A673 (cell line): ENCODE data around the gene LTBR. TPM values are rescaled to one million over a fixed set of nuclear protein-coding genes. Genes with fewer than 3 reads are reported as not detected.

Experiments
- BruUV-seq: library from RNA; stranded (reverse); fragments of 400-500 nt; replicated peaks from 2 replicates; lab custom pipeline; 2021; lab: Mats Ljungman, UMichigan
- CTCF ChIA-PET: fragments of 300-600 bp; sonication (Branson Sonifier 250); formaldehyde crosslinking; loops from one replicate; lab custom pipeline; 2022; ENCODE audit warnings: antibody characterized with exemption; lab: Charles Lee
- POLR2A ChIA-PET: fragments of 300-600 bp; sonication (Branson Sonifier 250); formaldehyde crosslinking; loops from one replicate; lab custom pipeline; 2022; ENCODE audit warnings: antibody characterized with exemption; ENCODE audit not compliant: low non-redundant PET; lab: Charles Lee
- DNase-seq: peaks from one replicate; pipeline ENCODE4 v3.0.0-alpha.2; 2015; ENCODE audit warnings: low spot score
- H3K27ac ChIP-seq: fragments of 200-600 bp; sonication (generic); 2 replicates; pipeline ENCODE4 v1.5.1; 2016; ENCODE audit warnings: mixed run types, low read depth, mild to moderate bottlenecking, mixed read lengths, antibody characterized with exemption, low read length; ENCODE audit not compliant: poor library complexity, severe bottlenecking
- H3K27me3 ChIP-seq: fragments of 200-600 bp; sonication (generic); replicated peaks from 2 replicates; pipeline ENCODE4 v1.6.1; 2017; ENCODE audit warnings: mixed run types, low read depth, mild to moderate bottlenecking, mixed read lengths, antibody characterized with exemption, low read length; ENCODE audit not compliant: insufficient read depth, poor library complexity
- H3K36me3 ChIP-seq: fragments of 200-600 bp; sonication (generic); 2 replicates; pipeline ENCODE4 v1.6.1; 2016; ENCODE audit warnings: mixed run types, mild to moderate bottlenecking, mixed read lengths, antibody characterized with exemption, low read length; ENCODE audit not compliant: insufficient read depth, poor library complexity, severe bottlenecking
- H3K4me1 ChIP-seq: fragments of 200-600 bp; sonication (generic); 2 replicates; pipeline ENCODE4 v1.6.1; 2017; ENCODE audit warnings: mixed run types, mild to moderate bottlenecking, mixed read lengths, antibody characterized with exemption, low read length; ENCODE audit not compliant: insufficient read depth, poor library complexity, severe bottlenecking
- H3K4me3 ChIP-seq: fragments of 200-600 bp; sonication (generic); 2 replicates; pipeline ENCODE4 v1.5.1; 2016; ENCODE audit warnings: low read depth, mixed run types, mild to moderate bottlenecking, mixed read lengths, low read length; ENCODE audit not compliant: poor library complexity, severe bottlenecking
- H3K9me3 ChIP-seq: fragments of 200-600 bp; sonication (generic); 2 replicates; pipeline ENCODE4 v1.6.1; 2016; ENCODE audit warnings: mixed run types, low read depth, mild to moderate bottlenecking, mixed read lengths, antibody characterized with exemption, low read length; ENCODE audit not compliant: poor library complexity, severe bottlenecking
- EZH2 ChIP-seq: fragments of 200-600 bp; sonication (generic); IDR thresholded peaks from 2 replicates; pipeline ENCODE4 v1.6.1; 2017; ENCODE audit warnings: borderline replicate concordance, low read depth, mild to moderate bottlenecking, mixed read lengths, antibody characterized with exemption, low read length; ENCODE audit not compliant: poor library complexity, severe bottlenecking
- intact Hi-C: fragments of 100-400 bp; cut with micrococcal nuclease; formaldehyde crosslinking; loops from one replicate; pipeline ENCODE4 v1.10.0; 2022; ENCODE audit not compliant: unreplicated experiment
- total RNA-seq: library from RNA; stranded (reverse); gene quantifications from 2 replicates; pipeline ENCODE4 v1.2.3, GENCODE V29; 2021
- TF ChIP-seq, protein P1 (sequence below): fragments of 300-800, 200-600 bp; sonication (generic); conservative IDR thresholded peaks from 2 replicates; pipeline ENCODE4 v1.5.1; 2017; ENCODE audit warnings: low read depth, mild to moderate bottlenecking, antibody characterized with exemption, low read length, moderate library complexity, mixed read lengths

Gene LTBR
- total RNA-seq, 1 experiment from 2014 or later, result 27.5 TPM

DNA sequence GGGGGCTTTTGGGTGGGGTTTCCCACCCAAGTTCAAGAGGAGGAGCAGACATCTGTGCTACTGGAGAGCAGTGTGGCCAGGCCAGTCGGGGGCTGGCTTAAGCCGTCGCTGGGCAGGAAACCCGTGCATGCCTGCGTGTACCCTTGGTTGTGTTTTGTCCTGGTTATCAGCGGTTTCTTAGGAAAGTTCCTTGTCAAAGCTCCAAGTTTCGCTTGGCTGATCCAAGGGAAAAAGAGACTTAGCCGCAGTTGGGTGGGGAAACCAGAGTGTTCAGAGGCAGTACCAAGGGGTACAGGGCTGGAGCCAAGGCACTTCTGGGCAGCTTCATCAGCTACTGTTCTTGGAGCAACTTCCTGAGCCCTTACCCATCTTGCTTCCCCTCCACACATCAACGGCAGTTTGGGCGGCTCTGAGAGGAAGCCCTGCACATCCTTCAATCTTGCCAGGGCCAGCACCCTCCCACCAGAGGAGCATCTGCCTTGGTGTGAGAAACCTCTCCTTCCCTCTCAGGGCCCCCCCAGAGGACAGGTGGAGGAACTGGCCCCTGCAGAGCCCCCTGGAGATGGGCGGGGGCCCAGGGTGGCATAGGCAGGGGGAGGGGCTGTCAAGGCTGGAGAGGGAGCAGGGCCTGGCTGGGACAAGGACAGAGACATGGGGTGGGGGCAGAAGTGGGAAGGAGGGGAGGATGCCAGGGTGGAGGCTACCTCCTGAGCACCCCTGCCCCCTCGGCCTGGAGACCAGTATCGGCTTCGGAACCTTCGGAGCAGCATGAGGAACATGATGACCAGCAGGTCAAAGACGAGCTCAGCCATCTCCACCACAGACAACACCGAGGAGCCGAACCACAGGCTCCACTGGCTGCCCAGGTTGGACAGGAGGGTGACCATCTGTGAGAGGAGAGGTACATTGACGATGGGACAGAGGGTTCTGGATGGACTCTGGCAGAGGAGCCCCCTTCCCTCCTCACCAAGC, 36.3 kb upstream of the LTBR start:
- ChIA-PET CTCF (no interaction called here), POLR2A (no interaction called here)
- H3K9me3 ChIP-seq, result no peaks in the 10 kb centered on the region
- intact Hi-C loops, result no loop called here
- BruUV-seq, result no TSS peak
- H3K27me3 ChIP-seq, result no peaks in the 10 kb centered on the region
- H3K36me3 ChIP-seq, result no peaks in the 10 kb centered on the region
- peaks cover 1% of the 10 kb centered on the region for H3K4me1 ChIP-seq
- no peak overlapping the region for H3K27ac ChIP-seq
- no peak overlapping the region for H3K4me3 ChIP-seq
- TF ChIP-seq EZH2, result no peak
- TF ChIP-seq, protein P1, sequence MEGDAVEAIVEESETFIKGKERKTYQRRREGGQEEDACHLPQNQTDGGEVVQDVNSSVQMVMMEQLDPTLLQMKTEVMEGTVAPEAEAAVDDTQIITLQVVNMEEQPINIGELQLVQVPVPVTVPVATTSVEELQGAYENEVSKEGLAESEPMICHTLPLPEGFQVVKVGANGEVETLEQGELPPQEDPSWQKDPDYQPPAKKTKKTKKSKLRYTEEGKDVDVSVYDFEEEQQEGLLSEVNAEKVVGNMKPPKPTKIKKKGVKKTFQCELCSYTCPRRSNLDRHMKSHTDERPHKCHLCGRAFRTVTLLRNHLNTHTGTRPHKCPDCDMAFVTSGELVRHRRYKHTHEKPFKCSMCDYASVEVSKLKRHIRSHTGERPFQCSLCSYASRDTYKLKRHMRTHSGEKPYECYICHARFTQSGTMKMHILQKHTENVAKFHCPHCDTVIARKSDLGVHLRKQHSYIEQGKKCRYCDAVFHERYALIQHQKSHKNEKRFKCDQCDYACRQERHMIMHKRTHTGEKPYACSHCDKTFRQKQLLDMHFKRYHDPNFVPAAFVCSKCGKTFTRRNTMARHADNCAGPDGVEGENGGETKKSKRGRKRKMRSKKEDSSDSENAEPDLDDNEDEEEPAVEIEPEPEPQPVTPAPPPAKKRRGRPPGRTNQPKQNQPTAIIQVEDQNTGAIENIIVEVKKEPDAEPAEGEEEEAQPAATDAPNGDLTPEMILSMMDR, result no peak
- DNase-seq, result no peak

DNA sequence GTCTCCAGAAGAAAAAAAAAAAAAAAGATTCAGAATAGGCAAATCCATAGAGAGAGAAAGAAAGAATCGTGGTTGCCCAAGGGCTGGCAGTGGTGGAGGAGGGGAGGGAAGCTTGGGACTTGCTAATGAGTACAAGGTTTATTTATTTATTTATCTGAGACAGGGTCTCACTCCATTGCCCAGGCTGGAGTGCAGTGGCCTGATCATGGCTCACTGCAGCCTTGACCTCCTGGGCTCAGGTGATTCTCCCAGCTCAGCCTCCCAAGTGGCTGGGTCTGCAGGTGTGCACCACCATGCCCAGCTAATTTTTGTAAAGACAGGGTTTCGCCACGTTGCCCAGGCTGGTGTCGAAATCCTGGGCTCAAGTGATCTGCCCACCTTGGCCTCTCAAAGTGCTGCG, 32.3 kb upstream of the LTBR start:
- CTCF ChIA-PET, result no interaction called here
- no TSS peak for BruUV-seq
- H3K36me3 ChIP-seq, result no peaks in the 10 kb centered on the region

More for the DNA sequence above, 32.3 kb upstream of the LTBR start:
- intact Hi-C loops, result no loop called here
- TF ChIP-seq, protein P1, result no peak
- TF ChIP-seq EZH2, result no peak
- POLR2A ChIA-PET, result interaction anchor here (0.5 kb wide), 1 partner anchor 16 kb away, joined by 3 read pairs; no protein-coding TSS in a partner anchor
- Histone ChIP-seq H3K27ac (no peak overlapping the region), H3K9me3 (no peaks in the 10 kb centered on the region), H3K4me3 (no peak overlapping the region), H3K4me1 (no peaks in the 10 kb centered on the region), H3K27me3 (no peaks in the 10 kb centered on the region)
- DNase-seq, result no peak
